Measurements from ENCODE around the gene BATF2.
"Not testable (repeated sequence)": the region's sequence is repeated elsewhere in the genome, so short reads cannot be mapped to it uniquely, and the experiment has no call there.

Gene BATF2

DNA sequence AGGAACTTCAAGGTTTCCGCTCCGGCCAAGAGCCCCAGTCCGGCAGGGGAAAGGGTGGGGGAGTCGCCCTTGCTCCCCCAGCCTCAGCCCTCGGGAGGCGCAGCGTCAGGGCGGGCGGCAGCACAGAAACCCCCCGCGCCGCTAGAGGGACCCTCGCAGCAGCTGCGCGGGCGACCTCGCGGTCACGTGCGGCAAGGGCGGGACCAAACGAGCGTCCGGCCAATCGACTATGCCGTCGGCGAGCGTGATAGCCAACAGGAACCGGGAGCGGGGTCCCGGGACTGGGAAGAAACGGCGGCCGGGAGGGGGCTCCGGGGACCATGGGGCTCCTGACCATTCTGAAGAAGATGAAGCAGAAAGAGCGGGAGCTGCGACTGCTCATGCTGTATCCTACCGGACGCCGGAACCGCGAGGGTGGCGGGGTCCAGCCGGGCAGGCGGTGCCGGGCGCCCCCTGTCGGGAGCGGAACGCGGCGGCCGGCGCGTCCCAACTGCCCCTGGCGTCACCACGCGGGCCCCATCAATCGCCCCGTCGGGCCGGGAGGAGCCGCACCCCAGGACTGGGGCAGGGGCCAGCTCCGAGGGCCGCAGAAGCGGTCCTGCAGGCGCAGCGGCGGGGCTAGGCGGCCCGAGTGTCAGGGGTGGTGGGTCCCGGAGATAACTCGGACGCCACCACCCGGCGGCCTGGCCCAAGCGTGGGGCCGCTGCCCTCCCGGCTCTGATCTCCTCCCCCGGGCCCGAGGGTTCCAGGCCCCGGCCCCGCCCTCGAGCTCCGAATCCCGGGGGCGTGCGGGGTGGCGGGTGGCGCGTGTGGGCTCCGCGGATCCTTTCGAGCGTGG is 17.3 kb upstream of the BATF2 start, which contains the start of gene ARL2:
TSS of gene ARL2 (plus strand) at position 273 of the 838 bp plus-strand sequence. CDS start at position 321, 48 bp downstream.
- in situ Hi-C loops (cut with MboI; ENCODE audit: low sequenced_read_pairs), result no loop called here

DNA sequence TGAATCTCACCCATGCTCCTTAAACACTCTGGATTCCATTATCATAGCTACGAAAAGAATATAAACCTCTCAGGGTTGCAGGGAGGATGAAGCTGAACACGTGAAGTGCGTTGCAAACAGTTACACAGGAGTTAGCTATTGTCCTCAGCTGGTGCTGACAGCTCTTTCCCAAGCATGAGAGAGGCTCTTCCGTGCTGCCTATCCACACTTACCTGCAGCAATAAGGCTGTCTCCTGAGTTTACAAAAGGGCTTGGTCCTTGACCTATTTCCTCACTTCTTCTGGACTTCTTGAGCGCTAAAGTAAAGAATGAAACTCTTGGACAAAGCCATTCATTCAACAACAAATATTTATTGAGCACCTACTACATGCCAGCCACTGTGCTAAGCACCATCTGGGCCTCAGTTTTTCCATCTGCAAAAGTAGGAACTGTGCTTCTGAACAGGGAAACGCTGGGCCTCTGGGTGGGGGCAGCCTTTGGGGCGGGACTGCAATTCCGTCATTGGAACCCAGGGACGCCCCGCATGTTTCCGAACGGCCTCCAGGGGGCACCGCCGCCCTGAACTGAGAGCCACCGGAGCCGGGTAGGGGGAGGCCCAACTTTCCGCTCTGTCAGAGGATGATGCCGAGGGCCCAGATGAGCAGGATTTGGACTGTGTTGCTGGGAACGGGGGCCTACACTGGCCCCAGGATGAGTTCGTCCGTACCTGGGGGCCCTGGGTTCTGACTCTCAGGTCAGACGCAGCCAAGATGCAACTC is 16.5 kb upstream of the BATF2 start:
- in situ Hi-C loops (cut with MboI; ENCODE audit: low sequenced_read_pairs), result no loop called here

DNA sequence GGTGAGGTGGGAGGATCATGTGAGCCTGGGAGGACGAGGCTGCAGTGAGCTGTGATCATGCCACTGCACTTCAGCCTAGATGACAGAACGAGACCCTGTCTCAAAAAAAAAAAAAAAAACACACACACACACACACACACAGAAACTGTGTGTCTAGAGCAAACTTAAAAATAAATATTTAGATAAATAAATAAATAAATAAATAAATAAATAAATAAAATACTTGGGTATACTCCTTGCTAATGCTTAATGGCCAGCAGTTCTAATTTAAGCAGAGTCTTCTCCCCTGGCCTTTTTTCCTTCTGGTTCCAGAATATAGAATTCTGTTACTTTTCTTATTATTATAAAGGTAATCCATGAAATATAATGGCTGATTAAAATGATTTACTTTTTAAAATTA is 12.1 kb upstream of the BATF2 start:
- in situ Hi-C loops (cut with MboI; ENCODE audit: low sequenced_read_pairs), result no loop called here

DNA sequence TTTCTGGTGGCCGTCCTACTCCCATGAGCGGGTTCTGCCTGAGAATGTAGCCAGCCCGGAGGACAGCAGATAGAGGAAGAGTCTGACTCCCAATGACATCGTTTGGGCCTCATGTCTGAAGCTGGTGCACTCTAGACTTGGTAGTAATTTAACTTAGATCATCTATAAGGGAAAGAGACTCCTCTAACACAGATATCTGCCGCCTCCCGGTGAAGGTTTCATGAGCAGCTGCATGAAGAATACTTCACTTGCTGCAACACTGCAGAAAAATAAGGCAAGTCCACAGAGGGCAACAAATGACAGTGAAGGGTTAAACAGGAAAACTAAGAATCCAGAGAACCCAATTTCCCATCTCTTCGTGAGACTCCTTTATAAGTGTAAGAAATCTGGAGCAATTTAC is 11.2 kb upstream of the BATF2 start:
- in situ Hi-C loops (cut with MboI; ENCODE audit: low sequenced_read_pairs), result no loop called here

DNA sequence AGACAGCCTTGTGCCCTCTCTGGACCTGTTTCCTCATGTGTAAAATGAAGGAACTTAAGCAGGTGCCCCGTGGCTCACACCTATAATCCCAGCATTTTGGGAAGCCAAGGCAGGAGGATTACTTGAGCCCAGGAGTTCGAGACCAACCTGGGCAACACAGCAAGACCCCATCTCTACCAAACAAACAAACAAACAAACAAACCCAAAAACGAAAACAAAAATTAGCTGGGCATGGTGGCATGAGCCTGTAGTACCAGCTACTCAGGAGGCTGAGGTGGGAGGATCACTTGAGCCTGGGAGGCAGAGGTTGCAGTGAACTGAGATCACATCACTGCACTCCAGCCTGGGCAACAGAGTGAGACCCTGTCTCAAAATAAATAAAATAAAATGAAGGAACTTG is 7.2 kb upstream of the BATF2 start:
- in situ Hi-C loops (cut with MboI; ENCODE audit: low sequenced_read_pairs), result not testable (repeated sequence)

DNA sequence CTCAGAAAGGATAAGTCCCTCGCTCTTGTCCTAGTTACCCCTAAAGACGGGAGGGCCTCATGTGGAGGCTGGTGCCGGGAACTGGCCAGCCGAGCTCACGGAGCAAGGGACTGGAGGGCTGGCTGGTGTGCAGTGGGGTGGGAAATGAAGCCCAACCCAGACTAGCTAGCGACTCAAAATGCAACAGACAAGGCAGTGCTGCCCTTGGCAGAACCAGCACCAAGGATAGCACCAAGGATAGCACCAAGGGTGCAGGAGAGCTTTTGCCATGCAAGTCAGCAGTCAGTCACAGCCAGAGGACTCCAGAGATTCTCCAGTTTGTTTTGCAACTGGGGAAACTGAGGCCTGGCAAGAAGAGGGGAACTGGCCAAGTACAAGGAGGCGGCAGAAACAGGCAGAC is 6.5 kb upstream of the BATF2 start:
- in situ Hi-C loops (cut with MboI; ENCODE audit: low sequenced_read_pairs), result no loop called here

DNA sequence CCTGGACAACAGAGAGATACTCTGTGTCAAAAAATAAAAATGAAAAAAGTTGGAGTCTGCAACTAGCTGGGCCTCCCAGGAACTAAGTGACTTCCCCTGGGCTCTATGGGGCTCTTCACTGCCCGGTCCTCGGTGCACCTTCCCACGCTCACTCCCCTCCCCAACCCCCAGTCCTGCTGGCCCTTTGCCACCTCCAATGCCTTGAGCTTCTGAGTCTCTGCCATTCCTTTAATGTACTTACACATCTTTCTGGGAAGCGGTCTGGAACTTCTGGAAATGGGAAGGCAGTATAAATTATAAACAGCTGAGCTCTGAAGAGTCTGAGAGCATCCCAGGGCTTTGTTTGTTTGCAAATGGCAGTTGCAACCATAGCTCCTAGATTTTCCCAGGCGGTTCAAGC is 5.9 kb upstream of the BATF2 start:
- in situ Hi-C loops (cut with MboI; ENCODE audit: low sequenced_read_pairs), result no loop called here

DNA sequence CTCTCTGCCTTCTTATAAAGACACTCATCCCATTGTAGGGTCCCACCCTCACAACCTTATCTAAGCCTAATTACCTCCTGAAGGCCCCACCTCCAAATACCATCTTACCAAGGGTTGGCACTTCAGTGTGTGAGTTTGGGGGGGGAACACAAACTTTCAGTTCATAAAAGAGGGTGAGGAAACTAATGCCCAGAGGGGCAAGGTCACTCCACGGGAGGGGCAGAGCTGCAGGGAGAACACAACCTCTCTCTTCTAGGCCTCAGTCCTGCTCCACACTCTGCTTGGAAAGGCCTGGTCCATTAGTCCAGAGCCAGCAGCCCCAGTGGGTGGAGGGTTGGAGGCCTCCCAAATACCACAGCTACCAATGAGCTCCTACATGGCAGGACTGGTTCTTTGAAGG is 2.7 kb upstream of the BATF2 start:
- in situ Hi-C loops (cut with MboI; ENCODE audit: low sequenced_read_pairs), result no loop called here

DNA sequence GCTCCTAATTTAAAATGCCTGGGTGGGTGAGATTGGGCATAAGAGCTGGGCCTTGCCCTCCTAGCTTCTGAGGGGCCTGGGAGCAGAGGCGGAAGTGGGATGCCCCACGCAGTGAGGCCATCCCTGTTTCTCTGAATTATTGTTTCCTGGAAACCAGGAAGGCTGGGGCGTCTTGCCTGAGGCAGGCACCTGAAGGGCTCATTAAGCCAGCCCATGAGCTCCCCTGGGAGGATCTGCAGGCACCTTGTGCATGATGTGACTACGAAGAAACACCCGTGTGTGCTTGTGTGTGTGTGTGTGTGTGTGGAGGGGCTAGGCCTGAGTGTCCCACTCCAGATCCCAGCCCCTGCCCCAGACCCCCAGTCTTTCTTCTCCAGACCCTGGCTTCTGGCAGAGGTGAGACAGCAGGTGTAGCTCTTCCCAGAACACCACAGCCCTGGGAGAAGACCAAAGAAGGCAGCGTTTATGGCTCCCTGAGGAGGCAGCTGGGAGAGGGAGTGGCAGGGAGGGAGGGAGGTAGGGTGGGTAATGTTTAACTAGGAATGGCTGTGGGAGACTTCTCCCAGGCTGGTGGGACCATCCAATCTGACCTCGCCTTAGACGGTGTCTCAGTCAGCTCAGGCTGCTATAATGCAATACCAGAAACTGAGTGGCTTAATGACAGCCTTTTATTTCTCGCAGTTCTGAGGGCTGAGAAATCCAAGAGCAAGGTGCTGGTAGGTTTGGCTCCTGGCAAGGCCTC is 2.1 kb upstream of the BATF2 start:
- in situ Hi-C loops (cut with MboI; ENCODE audit: low sequenced_read_pairs), result no loop called here

DNA sequence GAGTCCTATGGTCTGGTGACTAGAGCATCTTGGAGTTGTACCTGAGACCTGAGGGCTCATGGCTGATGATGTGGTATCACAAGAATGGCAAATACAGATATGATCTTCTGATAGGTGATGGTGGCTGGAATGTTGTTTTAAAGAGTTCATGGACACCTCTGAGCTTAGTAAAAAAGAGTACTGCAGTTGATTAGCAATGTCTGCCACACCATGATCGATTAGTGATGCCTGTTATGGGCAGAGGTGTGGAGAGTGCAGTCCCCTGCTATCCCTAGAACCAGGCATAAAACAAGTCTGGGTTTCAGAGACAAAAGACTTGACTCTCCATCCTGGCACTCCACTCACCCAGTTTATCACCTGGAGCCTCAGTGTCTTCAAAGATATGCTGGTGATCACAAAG is 1.4 kb upstream of the BATF2 start:
- in situ Hi-C loops (cut with MboI; ENCODE audit: low sequenced_read_pairs), result no loop called here

DNA sequence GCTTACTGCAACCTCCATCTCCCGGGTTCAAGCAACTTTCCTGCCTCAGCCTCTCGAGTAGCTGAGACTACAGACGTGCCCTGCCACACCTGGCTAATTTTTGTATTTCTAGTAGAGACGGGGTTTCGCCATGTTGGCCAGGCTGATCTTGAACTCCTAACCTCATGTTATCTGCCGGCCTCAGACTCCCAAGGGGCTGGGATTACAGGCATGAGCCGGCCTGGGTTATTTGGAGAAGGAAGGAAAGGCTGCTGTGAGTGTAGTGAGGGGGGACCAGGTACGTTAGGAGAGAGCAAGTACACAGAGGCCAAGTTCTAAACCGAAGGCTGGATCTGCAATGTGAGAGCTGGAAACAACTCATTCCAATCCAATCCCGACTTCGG is 453 bp downstream of the BATF2 start:
- in situ Hi-C loops (cut with MboI; ENCODE audit: low sequenced_read_pairs), result no loop called here

DNA sequence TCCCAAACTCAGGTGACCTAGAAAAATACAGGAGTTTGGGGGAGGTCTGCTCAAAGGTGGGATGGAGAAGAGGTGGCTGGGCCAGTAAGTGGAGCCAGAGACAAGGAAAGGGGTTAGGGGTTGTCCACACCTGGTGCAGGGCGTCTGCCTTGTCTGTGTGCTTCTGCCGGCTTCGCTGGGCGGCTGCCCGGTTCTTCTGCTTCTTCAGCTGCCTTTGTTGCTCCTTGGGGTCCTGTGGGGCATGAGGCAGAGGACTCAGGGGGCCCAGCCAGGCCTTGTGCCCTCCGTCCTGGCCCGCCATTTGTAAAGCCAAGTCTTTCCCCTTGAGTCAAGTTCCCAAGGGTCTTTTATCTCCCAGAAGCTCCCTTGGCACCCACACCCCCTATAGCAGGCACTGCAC is 2.5 kb downstream of the BATF2 start:
- in situ Hi-C loops (cut with MboI; ENCODE audit: low sequenced_read_pairs), result no loop called here

DNA sequence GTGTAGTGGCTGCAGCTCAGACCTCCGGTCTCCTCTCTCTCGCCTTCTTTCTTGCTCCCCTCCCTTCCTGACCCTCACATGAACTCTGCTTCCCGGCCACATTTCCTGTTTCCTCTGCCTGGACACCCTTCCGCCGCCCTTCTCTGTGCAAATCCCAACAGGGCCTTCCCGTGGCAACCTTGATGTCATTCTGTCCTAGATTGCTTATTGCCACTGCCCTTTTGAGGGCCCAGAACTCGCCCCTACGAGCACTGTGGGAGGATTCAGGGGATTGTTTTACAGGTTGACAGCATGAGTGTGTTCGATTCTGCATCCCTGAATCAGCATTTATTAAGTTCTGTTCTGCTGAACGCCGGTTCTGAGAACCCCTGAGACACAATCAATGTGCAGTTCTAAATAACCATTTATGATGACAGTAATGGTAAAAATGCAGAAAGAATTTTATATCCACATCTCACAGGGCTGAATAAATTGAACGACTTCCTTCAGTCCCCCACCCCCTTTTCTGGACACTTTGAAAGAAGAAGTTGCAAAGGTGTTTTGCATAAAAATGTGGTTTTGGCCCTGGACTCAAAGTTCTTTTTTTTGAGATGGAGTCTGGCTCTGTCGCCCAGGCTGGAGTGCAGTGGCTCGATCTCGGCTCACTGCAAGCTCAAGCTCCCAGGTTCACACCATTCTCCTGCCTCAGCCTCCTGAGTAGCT is 6.4 kb downstream of the BATF2 start:
- in situ Hi-C loops (cut with MboI; ENCODE audit: low sequenced_read_pairs), result no loop called here

DNA sequence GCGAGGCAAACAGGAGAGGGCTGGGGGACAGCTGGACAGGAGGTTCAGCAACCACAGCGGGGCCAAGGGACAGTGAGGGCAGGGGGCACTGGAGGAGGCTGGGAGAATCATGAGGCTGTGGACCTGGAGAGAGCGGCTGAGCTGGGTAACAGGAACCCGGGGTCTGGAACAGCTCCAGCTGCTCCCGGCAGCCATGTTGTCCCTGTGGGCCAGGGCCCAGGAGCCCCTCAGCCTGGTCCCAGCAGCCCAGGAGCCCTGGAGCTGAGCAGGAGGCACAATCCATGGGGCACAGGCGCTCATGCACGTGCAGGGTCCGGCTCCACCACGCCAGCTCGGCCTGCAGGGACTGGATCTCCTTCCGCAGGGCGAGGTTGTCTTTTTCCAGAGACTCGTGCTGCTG is 7.4 kb downstream of the BATF2 start:
- in situ Hi-C loops (cut with MboI; ENCODE audit: low sequenced_read_pairs), result no loop called here

DNA sequence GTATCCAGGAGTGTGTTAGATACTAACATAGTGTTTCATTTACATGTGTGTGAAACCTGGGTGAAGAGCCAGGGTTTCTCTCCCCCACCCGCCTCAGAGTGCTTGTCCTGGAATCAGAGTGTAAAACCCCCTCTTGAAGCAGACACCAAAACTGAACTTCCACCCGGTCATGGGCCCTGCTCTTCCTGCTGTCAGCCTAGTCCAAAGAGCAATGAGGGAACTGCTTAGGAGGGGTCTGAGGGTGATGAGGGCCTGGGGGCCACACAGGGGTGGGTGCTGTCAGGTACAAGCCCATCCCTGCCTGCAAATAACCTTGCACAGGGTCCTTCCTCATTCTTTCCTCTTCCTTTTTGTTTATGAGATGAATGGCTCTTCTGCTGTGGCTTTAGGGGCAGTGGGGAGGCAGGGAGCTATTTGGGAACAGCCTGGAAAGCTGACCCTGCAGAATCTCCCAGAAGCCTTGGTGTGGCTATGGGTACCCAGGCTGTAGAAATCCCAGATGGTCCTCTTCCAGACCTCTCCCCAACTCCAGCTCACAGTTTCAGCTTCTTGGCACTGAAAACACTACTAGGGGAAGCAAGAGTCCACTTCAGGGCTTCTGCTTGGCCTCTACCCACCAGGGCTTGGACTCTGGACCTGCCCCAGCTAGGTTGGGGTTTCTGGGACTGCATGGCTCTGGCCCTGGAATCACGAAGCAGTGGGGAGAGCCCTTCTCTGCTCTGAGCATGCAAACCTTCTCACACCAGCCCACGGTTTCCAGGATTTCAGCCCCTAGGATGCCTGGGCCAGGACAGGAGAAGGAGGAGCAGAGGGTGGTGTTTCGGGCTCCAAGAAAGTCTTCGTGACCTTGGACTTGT is 8.5 kb downstream of the BATF2 start:
- in situ Hi-C loops (cut with MboI; ENCODE audit: low sequenced_read_pairs), result no loop called here

DNA sequence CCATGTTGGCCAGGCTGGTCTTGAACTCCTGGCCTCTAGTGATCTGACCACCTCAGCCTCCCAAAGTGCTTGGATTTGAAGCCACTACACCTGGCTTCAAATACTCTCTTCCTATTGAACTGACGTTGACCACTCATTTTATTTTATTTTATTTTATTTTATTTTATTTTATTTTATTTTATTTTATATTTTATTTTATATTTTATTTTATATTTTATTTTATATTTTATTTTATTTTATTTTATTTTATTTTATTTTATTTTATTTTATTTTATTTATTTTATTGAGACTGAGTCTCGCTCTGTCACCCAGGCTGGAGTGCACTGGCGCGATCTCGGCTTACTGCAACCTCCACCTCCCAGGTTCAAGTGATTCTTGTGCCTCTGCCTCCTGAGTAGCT is 13.4 kb downstream of the BATF2 start:
- in situ Hi-C loops (cut with MboI; ENCODE audit: low sequenced_read_pairs), result not testable (repeated sequence)

DNA sequence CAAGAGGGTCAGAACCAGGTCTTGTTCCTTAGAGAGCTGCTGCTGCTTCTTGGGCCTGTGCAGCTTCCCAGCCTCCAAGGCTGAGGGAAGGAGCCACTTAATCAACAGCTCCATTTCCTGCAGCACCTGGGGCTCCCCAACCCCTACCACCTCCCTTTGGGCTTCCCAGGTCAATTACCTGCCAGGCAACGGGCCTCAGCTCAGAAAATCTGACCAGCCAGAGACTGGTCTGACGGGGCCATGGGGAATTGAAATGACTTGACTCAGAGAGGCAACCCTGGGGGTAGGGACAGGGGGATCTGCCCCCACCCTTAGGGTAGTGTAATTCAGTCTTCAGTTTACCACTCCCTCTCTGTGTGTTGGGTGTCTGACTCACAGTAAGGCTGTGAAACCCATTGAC is 20.1 kb downstream of the BATF2 start:
- in situ Hi-C loops (cut with MboI; ENCODE audit: low sequenced_read_pairs), result no loop called here

DNA sequence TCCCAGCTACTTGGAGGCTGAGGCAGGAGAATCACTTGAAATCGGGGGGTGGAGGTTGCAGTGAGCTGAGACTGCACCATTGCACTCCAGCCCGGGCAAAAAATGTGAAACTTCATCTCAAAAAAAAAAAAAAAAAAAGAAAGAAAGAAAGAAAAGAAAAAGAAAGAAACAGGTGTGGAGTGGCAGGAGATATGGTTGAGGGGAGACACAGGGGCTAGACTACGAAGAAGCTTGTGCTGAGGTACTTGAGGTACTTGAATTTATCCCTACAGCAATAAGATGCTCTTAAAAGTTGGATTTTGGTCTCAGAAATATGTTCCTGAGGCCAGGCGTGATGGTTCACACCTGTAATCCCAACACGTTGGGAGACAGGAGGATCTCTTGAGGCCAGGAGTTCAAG is 22.6 kb downstream of the BATF2 start:
- in situ Hi-C loops (cut with MboI; ENCODE audit: low sequenced_read_pairs), result no loop called here

DNA sequence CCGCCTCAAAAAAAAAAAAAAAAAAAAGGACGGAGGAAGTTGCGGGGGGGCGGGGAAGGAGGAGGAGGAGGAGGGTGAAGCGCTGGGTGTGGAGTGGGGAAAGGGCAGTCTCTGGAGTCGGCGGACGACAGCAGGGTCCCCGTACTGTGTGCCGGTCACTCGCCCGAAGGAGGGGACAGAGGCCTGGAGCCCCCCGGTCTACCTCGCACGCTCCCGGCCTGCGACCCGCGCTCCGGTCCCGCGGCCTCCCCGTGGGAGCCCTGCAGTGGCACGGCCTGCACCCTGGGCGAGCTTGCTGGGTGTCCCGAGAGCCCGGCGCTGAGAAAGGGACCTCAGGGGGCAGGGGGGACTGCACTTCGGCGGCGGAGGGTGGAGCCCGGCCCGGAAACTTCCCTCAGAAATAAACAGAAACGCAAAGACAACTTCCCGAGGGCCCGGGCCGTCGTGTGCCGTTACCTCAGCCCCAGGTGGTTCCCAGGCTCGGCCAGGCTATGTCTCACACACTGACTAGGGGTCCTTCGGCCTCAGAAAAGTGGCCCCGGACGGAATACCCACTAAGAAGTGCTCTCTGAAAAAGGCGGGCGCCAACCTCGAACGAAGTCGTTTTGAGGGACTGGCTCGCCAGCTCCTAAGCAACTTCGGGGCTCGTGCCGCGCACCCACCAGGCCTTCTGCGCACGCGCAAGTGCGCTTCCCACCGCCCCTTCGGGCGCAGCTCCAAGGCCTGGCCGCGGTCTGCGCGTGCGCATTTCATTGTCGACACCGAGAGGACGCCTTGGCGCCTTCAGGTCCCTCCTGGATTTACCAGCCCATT is 25.1 kb downstream of the BATF2 start, which contains the start of gene MAJIN:
TSS of gene MAJIN (minus strand) at position 688 of the 813 bp plus-strand sequence. CDS start 12,703 bp downstream, outside the sequence.
- in situ Hi-C loops (cut with MboI; ENCODE audit: low sequenced_read_pairs), result no loop called here
